K562 (cell line): ENCODE measurements around the gene OVCA2. TPM values are rescaled to one million over a fixed set of nuclear protein-coding genes. Genes with fewer than 3 reads are reported as not detected.

ENCODE experiments used
- NCOA2 ChIP-seq, 2 experiments: fragments of 450-650 bp; IDR thresholded peaks; 2 replicates each; pipeline ENCODE4 v1.6.1; 2018; ENCODE audit warnings: mild to moderate bottlenecking in 2 of 2, moderate library complexity in 1 of 2; ENCODE audit not compliant: partially characterized antibody in 2 of 2
- NR2C2 ChIP-seq, 2 experiments: fragments of 200-800 bp in 1 of 2; sonication (Bioruptor generic) in 1 of 2; sonication (generic) in 1 of 2; formaldehyde crosslinking in 1 of 2; IDR thresholded peaks; 2 replicates each; pipeline versions ENCODE4 v1.6.1 to v1.8.0; 2016 to 2022; ENCODE audit warnings: mild to moderate bottlenecking in 1 of 2, missing compliant biosample characterization in 1 of 2, missing genetic modification characterization in 1 of 2, missing genetic modification reagents in 1 of 2
- SPI1 ChIP-seq: IDR thresholded peaks from 2 replicates; pipeline ENCODE4 v1.6.1; 2011; ENCODE audit warnings: low read depth, low read length, control low read depth, borderline replicate concordance
- polyA plus RNA-seq, 8 experiments: library from polyadenylated mRNA; depleted of rRNA in 4 of 8; stranded (reverse) in 5 of 8; unstranded in 3 of 8; fragments of >200 nt; fragmentation: Nextera tagmentation in 2 of 8; fragmentation: Illumina TruSeq in 1 of 8; extraction: Ambion mirVana in 2 of 8; extraction: Trizol in 1 of 8; gene quantifications; 2 replicates each; pipeline versions ENCODE4 v1.2.1 to v1.2.3, GENCODE V29; 2011 to 2014; ENCODE audit warnings: inconsistent platforms in 1 of 8, missing spikeins in 1 of 8
- total RNA-seq, 7 experiments: library from RNA; depleted of rRNA in 6 of 7; stranded (reverse); fragments of >200 nt in 6 of 7; fragmentation: Illumina TruSeq in 2 of 7; extraction: Trizol in 2 of 7; gene quantifications; 2 replicates each; pipeline versions ENCODE4 v1.2.1 to v1.2.3, GENCODE V29; 2011 to 2021; ENCODE audit warnings: low replicate concordance in 1 of 7
- TF ChIP-seq, protein P1 (sequence below): sonication (generic); formaldehyde crosslinking; IDR thresholded peaks from 2 replicates; pipeline ENCODE4 v1.8.1; 2022; ENCODE audit warnings: missing genetic modification reagents
- TF ChIP-seq, protein P2 (sequence below), 3 experiments: IDR thresholded peaks in 2 of 3; conservative IDR thresholded peaks in 1 of 3; 2 replicates each; pipeline ENCODE4 v1.5.1; 2011 to 2012; ENCODE audit warnings: low read length in 3 of 3, mild to moderate bottlenecking in 3 of 3, control low read depth in 2 of 3, improper control_type of control experiment in 1 of 3, inconsistent platforms in 1 of 3, low read depth in 1 of 3, mixed read lengths in 1 of 3, moderate library complexity in 1 of 3; ENCODE audit not compliant: insufficient read depth in 2 of 3

Gene OVCA2
- total and polyA plus RNA-seq, 9 of the 15 experiments (the other 6 are each of a cell fraction or from before 2014, with no cell fraction given): 3.0 to 23.7 (median 14.1) TPM

DNA sequence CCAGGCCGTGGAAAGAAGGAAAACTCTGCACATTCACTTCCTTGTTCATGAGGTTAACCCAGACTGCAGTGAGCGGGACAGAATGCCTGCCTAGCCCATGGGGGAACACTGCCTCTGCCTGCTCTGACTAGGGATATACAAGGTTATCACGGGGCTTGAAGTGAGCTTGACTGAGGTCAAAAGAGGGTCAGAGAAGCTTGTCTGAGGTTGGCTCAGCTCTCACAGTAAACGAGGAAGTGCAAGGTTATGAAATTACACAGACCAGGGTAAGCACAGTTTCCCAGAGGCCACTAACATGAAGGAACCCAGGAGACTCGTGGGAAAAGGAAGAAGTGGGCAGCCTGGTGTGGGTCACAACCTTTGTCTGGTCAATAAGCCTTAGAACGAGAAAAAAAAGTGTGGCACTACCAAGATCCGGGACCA lies 41.8 kb downstream of the OVCA2 start (continued):
- TF ChIP-seq NR2C2 (CRISPR knock-in tag; IDR thresholded peaks at IDR 0.05) (no peak), NR2C2 (tag; IDR thresholded peaks at IDR 0.05) (peak; percentile 17; the same call in 1 of the 2 replicates), SPI1 (peak; percentile 88; the same call in 1 of the 2 replicates), NCOA2 (IDR thresholded peaks at IDR 0.05; ENCODE audit: partially characterized antibody in 2 of 2) (no peak)
- TF ChIP-seq, protein P1, sequence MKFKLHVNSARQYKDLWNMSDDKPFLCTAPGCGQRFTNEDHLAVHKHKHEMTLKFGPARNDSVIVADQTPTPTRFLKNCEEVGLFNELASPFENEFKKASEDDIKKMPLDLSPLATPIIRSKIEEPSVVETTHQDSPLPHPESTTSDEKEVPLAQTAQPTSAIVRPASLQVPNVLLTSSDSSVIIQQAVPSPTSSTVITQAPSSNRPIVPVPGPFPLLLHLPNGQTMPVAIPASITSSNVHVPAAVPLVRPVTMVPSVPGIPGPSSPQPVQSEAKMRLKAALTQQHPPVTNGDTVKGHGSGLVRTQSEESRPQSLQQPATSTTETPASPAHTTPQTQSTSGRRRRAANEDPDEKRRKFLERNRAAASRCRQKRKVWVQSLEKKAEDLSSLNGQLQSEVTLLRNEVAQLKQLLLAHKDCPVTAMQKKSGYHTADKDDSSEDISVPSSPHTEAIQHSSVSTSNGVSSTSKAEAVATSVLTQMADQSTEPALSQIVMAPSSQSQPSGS (CRISPR knock-in tag): no peak
- TF ChIP-seq, protein P2, sequence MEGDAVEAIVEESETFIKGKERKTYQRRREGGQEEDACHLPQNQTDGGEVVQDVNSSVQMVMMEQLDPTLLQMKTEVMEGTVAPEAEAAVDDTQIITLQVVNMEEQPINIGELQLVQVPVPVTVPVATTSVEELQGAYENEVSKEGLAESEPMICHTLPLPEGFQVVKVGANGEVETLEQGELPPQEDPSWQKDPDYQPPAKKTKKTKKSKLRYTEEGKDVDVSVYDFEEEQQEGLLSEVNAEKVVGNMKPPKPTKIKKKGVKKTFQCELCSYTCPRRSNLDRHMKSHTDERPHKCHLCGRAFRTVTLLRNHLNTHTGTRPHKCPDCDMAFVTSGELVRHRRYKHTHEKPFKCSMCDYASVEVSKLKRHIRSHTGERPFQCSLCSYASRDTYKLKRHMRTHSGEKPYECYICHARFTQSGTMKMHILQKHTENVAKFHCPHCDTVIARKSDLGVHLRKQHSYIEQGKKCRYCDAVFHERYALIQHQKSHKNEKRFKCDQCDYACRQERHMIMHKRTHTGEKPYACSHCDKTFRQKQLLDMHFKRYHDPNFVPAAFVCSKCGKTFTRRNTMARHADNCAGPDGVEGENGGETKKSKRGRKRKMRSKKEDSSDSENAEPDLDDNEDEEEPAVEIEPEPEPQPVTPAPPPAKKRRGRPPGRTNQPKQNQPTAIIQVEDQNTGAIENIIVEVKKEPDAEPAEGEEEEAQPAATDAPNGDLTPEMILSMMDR (IDR thresholded peaks at IDR 0.05 in 2 of 3, conservative IDR thresholded peaks at IDR 0.05 in 1 of 3; ENCODE audit: insufficient read depth in 2 of 3, low read depth in 1 of 3, low read length in 3 of 3): peak in 1 of 3 experiments; percentile 17; a peak in 1 of 6 replicates
- TF ChIP-seq, all 486 proteins: peak for 6
